GM21737 (cell line): ENCODE measurements around the gene CNNM4.

ENCODE experiments used
- ATAC-seq: cut with Tn5 transposase; IDR thresholded peaks from one replicate; pipeline ENCODE4 v1.9.1; 2021; ENCODE audit warnings: mild to moderate bottlenecking, moderate library complexity; ENCODE audit not compliant: unreplicated experiment

Gene CNNM4

GRCh38 chr2:96809951-96810782, 49.5 kb downstream of the CNNM4 start:
- no peak for ATAC-seq

GRCh38 chr2:96810783-96811192, 50.1 kb downstream of the CNNM4 start:
- ATAC-seq, result no peak

- ATAC-seq, result no peak
Measured at GRCh38 chr2:96811917-96812316, 51.2 kb downstream of the CNNM4 start.

- ATAC-seq, result no peak
Measured at GRCh38 chr2:96813656-96814055, 53.0 kb downstream of the CNNM4 start.

- no peak for ATAC-seq
Measured at GRCh38 chr2:96815326-96816126, 54.8 kb downstream of the CNNM4 start.

GRCh38 chr2:96816127-96816835, 55.6 kb downstream of the CNNM4 start, which contains the start of gene CNNM3:
CNNM3 (plus strand) TSS chr2:96816268; CDS start chr2:96816278, 10 bp downstream.
- ATAC-seq, result peak; percentile 87

- no peak for ATAC-seq
Measured at GRCh38 chr2:96816836-96817702, 56.4 kb downstream of the CNNM4 start.

GRCh38 chr2:96817882-96818281, 57.2 kb downstream of the CNNM4 start:
- ATAC-seq, result no peak

GRCh38 chr2:96819128-96819875, 58.6 kb downstream of the CNNM4 start:
- ATAC-seq, result no peak

- ATAC-seq, result no peak
Measured at GRCh38 chr2:96819876-96820511, 59.3 kb downstream of the CNNM4 start.

GRCh38 chr2:96821113-96821675, 60.5 kb downstream of the CNNM4 start:
- ATAC-seq, result no peak

- no peak for ATAC-seq
Measured at GRCh38 chr2:96822786-96823185, 62.1 kb downstream of the CNNM4 start.

- ATAC-seq, result no peak
Measured at GRCh38 chr2:96823198-96823597, 62.5 kb downstream of the CNNM4 start.

- no peak for ATAC-seq
Measured at GRCh38 chr2:96824079-96824870, 63.6 kb downstream of the CNNM4 start.

- no peak for ATAC-seq
Measured at GRCh38 chr2:96825057-96825456, 64.4 kb downstream of the CNNM4 start.

- no peak for ATAC-seq
Measured at GRCh38 chr2:96826546-96827278, 66.0 kb downstream of the CNNM4 start.

GRCh38 chr2:96828436-96828835, 67.7 kb downstream of the CNNM4 start:
- ATAC-seq, result no peak
